ENCODE data around the gene TTC32.
"Not testable (repeated sequence)": the region's sequence is repeated elsewhere in the genome, so short reads cannot be mapped to it uniquely, and the experiment has no call there.

TTC32 gene

DNA sequence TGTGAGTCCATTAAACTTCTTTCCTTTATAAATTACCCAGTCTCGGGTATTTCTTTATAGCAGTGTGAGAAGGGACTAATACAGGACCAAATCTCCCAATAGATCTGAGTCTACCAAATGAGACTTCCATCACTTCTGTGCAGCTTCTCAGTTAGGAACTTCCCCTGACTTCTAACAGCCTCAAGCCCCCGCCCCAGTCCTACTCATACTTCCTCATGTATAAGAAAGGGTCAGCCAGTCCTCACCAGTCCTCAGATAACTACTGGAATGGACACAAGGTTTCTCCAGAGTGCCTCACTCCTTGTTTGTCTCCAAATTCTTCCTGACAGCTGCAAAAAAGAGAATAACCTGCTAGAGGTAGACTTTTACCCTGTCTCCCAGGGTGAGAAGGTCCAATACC is 19.5 kb downstream of the TTC32 start:
- TF ChIP-seq EZH2 (IDR thresholded peaks at IDR 0.05; ENCODE audit: borderline replicate concordance, low read length) = no peak
- TF ChIP-seq, protein P1, sequence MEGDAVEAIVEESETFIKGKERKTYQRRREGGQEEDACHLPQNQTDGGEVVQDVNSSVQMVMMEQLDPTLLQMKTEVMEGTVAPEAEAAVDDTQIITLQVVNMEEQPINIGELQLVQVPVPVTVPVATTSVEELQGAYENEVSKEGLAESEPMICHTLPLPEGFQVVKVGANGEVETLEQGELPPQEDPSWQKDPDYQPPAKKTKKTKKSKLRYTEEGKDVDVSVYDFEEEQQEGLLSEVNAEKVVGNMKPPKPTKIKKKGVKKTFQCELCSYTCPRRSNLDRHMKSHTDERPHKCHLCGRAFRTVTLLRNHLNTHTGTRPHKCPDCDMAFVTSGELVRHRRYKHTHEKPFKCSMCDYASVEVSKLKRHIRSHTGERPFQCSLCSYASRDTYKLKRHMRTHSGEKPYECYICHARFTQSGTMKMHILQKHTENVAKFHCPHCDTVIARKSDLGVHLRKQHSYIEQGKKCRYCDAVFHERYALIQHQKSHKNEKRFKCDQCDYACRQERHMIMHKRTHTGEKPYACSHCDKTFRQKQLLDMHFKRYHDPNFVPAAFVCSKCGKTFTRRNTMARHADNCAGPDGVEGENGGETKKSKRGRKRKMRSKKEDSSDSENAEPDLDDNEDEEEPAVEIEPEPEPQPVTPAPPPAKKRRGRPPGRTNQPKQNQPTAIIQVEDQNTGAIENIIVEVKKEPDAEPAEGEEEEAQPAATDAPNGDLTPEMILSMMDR (IDR thresholded peaks at IDR 0.05; ENCODE audit: low read length) = no peak
- Histone ChIP-seq H3F3A (ENCODE audit: insufficient read depth, low read length) (no peaks in the 10 kb centered on the region), H3K4me3 (ENCODE audit: low read depth, low read length, poor library complexity, severe bottlenecking) (no peak overlapping the region)

DNA sequence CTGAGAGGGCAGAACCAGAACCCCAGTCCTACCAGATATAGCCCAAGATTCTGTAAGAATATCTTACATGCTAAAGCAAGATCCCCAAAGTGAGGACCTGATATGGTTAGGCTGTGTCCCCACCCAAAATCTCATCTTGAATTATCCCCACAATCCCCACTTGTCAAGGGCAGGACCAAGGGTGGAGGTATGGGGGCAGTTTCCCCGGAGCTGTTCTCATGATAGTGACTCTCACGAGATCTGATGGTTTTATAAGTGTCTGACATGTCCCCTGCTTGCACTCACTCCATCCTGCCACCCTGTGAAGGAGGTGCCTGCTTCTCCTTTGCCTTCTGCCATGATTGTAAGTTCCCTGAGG is 19.9 kb downstream of the TTC32 start:
- Histone ChIP-seq H3K4me1 (ENCODE audit: insufficient read depth, low read length, severe bottlenecking) (no peaks in the 10 kb centered on the region), H3K9ac (ENCODE audit: low read length) (no peak overlapping the region)
- no peak for TF ChIP-seq EZH2 (IDR thresholded peaks at IDR 0.05; ENCODE audit: borderline replicate concordance, low read length)
- TF ChIP-seq, protein P1 (IDR thresholded peaks at IDR 0.05; ENCODE audit: low read length) = no peak

More for the DNA sequence above, 19.5 kb downstream of the TTC32 start:
- no peaks in the 10 kb centered on the region for H3K9me3 ChIP-seq (ENCODE audit: low read length)
- no peak overlapping the region for H2AFZ ChIP-seq (ENCODE audit: low read length)
- H3K9me2 ChIP-seq (ENCODE audit: low read depth, low read length) = no peaks in the 10 kb centered on the region
- no peak overlapping the region for H3K4me2 ChIP-seq (ENCODE audit: low read length)
- no peaks in the 10 kb centered on the region for H3K4me1 ChIP-seq (ENCODE audit: insufficient read depth, low read length, severe bottlenecking)
- H3K27me3 ChIP-seq (ENCODE audit: insufficient read depth, low read length) = no peaks in the 10 kb centered on the region
- H3K79me2 ChIP-seq (ENCODE audit: insufficient read depth, low read length) = no peaks in the 10 kb centered on the region
- H3K27ac ChIP-seq (ENCODE audit: low read depth, low read length, poor library complexity, severe bottlenecking) = no peak overlapping the region
- no peaks in the 10 kb centered on the region for H3K36me3 ChIP-seq (ENCODE audit: insufficient read depth, low read length)
- H4K20me1 ChIP-seq (ENCODE audit: insufficient read depth, low read length) = no peaks in the 10 kb centered on the region
- H3K9ac ChIP-seq (ENCODE audit: low read length) = no peak overlapping the region

DNA sequence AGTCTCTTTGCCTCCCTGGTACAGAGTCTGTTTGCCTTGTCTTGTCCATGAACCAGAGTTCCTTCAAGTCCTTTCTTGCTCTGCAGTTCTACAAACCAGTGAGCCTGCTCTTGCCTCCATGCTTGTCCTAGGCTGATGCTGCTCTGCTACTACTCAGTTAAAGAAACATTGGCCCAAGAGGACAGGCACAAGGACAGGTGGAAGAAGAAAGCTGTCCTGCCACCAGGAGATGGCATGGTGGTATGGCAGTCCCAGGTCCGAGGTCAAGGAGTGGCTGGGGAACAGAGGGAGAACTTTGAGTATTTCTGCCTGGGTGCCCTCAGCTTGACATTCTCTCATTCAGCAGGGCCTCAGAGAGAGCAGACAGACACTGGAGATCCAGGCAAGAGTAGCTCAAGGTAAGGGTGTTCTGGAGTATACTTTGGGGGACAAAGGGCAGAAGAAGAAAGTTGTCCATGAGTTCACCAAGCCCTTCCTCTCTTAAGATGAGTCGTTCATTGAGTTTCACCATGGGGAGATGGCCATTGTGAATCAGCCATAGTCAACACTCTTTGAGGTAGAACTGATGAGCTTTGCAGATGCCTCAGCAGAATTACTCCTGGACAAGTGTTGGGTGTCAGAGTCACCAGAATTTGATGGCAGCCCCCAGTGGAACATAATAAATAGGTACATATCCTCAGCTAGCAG is 20.4 kb downstream of the TTC32 start:
- no peaks in the 10 kb centered on the region for H3K36me3 ChIP-seq (ENCODE audit: insufficient read depth, low read length)
- H3K27me3 ChIP-seq (ENCODE audit: insufficient read depth, low read length) = no peaks in the 10 kb centered on the region
- no peaks in the 10 kb centered on the region for H3K9me3 ChIP-seq (ENCODE audit: low read length)
- no peak overlapping the region for H3K9ac ChIP-seq (ENCODE audit: low read length)
- TF ChIP-seq EZH2 (IDR thresholded peaks at IDR 0.05; ENCODE audit: borderline replicate concordance, low read length) = no peak
- TF ChIP-seq, protein P1 (IDR thresholded peaks at IDR 0.05; ENCODE audit: low read length) = no peak
- no peaks in the 10 kb centered on the region for H3K9me2 ChIP-seq (ENCODE audit: low read depth, low read length)
- no peak overlapping the region for H3K27ac ChIP-seq (ENCODE audit: low read depth, low read length, poor library complexity, severe bottlenecking)
- H2AFZ ChIP-seq (ENCODE audit: low read length) = no peak overlapping the region
- H3K79me2 ChIP-seq (ENCODE audit: insufficient read depth, low read length) = no peaks in the 10 kb centered on the region
- no peaks in the 10 kb centered on the region for H3K4me1 ChIP-seq (ENCODE audit: insufficient read depth, low read length, severe bottlenecking)
- no peaks in the 10 kb centered on the region for H3F3A ChIP-seq (ENCODE audit: insufficient read depth, low read length)
- no peak overlapping the region for H3K4me2 ChIP-seq (ENCODE audit: low read length)
- no peaks in the 10 kb centered on the region for H4K20me1 ChIP-seq (ENCODE audit: insufficient read depth, low read length)
- H3K4me3 ChIP-seq (ENCODE audit: low read depth, low read length, poor library complexity, severe bottlenecking) = no peak overlapping the region

More for the DNA sequence above, 19.9 kb downstream of the TTC32 start:
- Histone ChIP-seq H3K9me2 (ENCODE audit: low read depth, low read length) (no peaks in the 10 kb centered on the region), H2AFZ (ENCODE audit: low read length) (no peak overlapping the region), H3K4me2 (ENCODE audit: low read length) (no peak overlapping the region), H3F3A (ENCODE audit: insufficient read depth, low read length) (no peaks in the 10 kb centered on the region), H3K27ac (ENCODE audit: low read depth, low read length, poor library complexity, severe bottlenecking) (no peak overlapping the region), H3K9me3 (ENCODE audit: low read length) (no peaks in the 10 kb centered on the region), H3K27me3 (ENCODE audit: insufficient read depth, low read length) (no peaks in the 10 kb centered on the region), H3K36me3 (ENCODE audit: insufficient read depth, low read length) (no peaks in the 10 kb centered on the region), H3K4me3 (ENCODE audit: low read depth, low read length, poor library complexity, severe bottlenecking) (no peak overlapping the region), H4K20me1 (ENCODE audit: insufficient read depth, low read length) (no peaks in the 10 kb centered on the region), H3K79me2 (ENCODE audit: insufficient read depth, low read length) (no peaks in the 10 kb centered on the region)

DNA sequence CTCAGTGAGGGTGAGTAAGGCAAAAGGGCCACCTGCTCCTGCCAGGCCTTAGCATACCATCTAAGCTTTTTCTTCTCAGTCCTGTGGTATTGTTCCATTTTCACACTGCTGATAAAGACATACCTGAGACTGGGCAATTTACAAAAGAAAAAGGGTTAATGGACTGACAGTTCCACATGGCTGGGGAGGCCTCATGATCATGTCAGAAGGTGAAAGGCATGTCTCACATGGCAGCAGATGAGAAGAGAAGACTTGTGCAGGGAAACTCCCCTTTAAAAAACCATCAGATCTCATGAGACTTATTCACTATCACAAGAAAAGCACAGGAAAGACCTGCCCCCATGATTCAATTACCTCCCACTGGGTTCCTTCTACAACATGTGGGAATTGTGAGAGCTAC is 21.6 kb downstream of the TTC32 start:
- H3K9me2 ChIP-seq (ENCODE audit: low read depth, low read length); H3K4me3 ChIP-seq (ENCODE audit: low read depth, low read length, poor library complexity, severe bottlenecking); H3K9me3 ChIP-seq (ENCODE audit: low read length); H4K20me1 ChIP-seq (ENCODE audit: insufficient read depth, low read length); H3K4me2 ChIP-seq (ENCODE audit: low read length); H3F3A ChIP-seq (ENCODE audit: insufficient read depth, low read length); H3K4me1 ChIP-seq (ENCODE audit: insufficient read depth, low read length, severe bottlenecking); H3K36me3 ChIP-seq (ENCODE audit: insufficient read depth, low read length); H3K27ac ChIP-seq (ENCODE audit: low read depth, low read length, poor library complexity, severe bottlenecking); H3K79me2 ChIP-seq (ENCODE audit: insufficient read depth, low read length); H3K27me3 ChIP-seq (ENCODE audit: insufficient read depth, low read length); H3K9ac ChIP-seq (ENCODE audit: low read length); H2AFZ ChIP-seq (ENCODE audit: low read length): not testable (repeated sequence)

All from OCI-LY1 (cell line).